DND-41 (cell line): ENCODE data around the gene RPUSD3.

Source experiments
- EZH2 ChIP-seq: IDR thresholded peaks from 3 replicates; pipeline ENCODE4 v1.6.1; 2012; ENCODE audit warnings: borderline replicate concordance, low read depth, mild to moderate bottlenecking, moderate library complexity, low read length, inconsistent platforms; ENCODE audit not compliant: severe bottlenecking
- TF ChIP-seq, protein P1 (sequence below): IDR thresholded peaks from 2 replicates; pipeline ENCODE4 v1.5.1; 2012; ENCODE audit warnings: borderline replicate concordance, low read length, moderate library complexity, mild to moderate bottlenecking; ENCODE audit not compliant: poor library complexity, severe bottlenecking; ENCODE audit errors: extremely low read depth

DNA sequence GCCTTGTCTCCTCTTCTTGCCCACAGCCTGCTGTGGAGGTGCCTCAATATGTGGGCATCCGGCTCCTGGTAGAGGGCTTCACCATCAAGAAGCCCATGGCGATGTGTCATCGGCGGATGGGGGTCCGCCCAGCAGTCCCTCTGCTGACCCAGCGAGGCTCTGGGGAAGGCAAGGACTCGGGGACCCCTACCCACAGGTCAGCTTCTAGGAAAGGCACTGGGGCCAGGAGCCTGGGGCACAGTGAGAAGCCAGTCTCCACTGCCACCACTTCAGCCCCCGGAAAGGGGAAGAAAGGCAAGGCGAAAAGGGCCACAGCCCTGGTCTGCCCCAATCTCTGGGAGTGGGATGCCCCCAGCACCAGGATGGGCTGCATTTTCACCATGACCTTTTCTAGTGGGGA, 10.7 kb downstream of the RPUSD3 start:
- TF ChIP-seq, protein P1, sequence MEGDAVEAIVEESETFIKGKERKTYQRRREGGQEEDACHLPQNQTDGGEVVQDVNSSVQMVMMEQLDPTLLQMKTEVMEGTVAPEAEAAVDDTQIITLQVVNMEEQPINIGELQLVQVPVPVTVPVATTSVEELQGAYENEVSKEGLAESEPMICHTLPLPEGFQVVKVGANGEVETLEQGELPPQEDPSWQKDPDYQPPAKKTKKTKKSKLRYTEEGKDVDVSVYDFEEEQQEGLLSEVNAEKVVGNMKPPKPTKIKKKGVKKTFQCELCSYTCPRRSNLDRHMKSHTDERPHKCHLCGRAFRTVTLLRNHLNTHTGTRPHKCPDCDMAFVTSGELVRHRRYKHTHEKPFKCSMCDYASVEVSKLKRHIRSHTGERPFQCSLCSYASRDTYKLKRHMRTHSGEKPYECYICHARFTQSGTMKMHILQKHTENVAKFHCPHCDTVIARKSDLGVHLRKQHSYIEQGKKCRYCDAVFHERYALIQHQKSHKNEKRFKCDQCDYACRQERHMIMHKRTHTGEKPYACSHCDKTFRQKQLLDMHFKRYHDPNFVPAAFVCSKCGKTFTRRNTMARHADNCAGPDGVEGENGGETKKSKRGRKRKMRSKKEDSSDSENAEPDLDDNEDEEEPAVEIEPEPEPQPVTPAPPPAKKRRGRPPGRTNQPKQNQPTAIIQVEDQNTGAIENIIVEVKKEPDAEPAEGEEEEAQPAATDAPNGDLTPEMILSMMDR, result no peak
- no peak for TF ChIP-seq EZH2
